ENCODE measurements around the gene TRERF1. TPM values are rescaled to one million over a fixed set of nuclear protein-coding genes. Genes with fewer than 3 reads are reported as not detected.

The TRERF1 gene
- total RNA-seq, 1 donor from 2014 or later = 1.5 TPM

DNA sequence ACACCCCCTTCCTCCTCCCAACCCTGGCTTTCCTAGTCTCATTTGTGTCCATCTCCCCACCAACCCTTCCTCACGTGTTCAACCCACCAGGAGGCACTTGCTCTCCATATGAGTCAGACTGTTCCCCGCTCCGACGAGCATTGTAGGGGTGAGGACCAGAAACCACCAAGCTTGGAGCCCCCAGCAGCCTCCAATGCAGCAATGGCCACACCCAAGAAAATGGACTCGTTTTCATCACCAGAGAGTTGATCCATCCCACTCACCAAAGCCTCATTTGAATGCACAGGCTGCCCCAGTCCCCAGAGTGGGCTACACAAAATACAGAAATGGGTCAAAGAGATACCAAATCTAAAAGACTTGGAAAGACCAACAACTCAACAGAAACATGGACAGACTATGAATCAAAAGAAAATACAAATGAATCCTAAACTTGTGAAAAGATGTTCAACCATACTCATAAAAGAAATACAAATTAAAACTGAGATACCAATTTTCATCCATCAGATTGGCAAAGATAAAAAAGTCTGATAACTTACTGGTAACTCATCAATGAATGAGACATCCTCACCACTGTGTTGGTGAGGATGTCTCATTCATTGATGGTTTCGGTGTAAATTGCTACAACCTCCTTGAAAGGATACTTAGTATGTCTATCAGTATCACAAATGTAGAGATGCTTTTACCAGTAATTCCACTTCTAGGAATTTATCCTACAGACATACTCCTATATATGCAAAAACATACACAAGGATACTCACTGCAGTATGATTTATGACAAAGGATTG is 68.1 kb downstream of the TRERF1 start:
- intact Hi-C loops (cut with DNase I) = no loop called here

DNA sequence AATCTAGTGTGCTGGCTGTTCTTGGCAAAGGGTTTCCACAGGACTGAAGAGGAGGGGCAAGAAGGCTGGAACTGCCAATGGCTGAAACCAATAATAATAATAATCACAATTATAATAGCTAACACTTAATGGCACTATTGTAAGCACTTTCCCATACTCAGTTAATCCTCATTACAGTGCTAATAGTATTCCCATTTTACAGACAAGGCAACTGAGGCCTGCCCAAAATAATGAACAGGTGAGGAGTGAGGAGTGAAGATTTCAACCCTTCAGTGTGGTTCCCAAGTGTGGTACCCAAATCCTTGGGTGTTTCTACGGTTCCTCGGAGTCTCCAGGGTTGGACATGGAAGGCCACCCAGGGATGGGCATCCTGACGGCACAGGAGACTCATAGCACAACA is 69.9 kb downstream of the TRERF1 start:
- ATAC-seq (ENCODE audit: poor library complexity) (no peak), DNase-seq (no peak)
- intact Hi-C loops (cut with DNase I) = no loop called here

More for the DNA sequence above, 68.1 kb downstream of the TRERF1 start:
- no peak for ATAC-seq (ENCODE audit: poor library complexity)
- DNase-seq = no peak

DNA sequence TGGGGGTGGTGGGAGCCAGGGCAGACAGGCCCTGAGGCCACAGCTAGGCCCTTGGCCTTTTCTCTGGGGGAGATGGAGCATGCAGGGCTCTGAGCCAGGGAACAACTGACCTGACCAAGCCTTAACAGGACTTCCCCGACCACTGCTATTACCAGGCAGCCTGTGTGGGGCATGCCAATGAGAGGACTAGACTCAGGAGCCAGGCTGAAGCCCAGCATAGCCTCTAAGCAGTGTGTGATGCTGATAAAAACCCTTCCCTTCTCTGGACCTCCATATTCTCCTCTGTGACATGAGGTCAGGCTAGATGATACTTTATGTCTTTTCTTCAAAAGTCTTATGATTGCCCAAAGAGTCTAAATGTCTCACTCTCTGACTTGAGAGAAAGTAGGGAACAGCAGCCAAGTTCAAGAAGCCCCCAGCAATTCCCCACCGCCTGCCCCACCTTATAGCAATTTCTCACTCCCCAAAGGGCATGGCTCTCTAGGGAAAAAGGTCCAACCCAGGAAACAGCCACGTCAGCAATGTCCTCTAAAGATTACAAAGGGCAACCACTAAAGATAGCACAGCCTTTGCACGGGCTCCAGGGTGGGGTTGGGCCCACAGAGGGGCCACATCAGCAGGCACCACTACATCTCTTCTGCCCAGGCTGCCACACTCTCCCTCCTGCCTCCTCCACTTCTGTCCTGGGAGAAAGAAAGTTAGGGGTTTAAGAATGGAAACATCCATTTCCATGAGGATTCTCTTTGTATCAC is 71.3 kb downstream of the TRERF1 start:
- intact Hi-C loops (cut with DNase I) = no loop called here
- ATAC-seq (ENCODE audit: poor library complexity) = no peak
- DNase-seq = no peak

DNA sequence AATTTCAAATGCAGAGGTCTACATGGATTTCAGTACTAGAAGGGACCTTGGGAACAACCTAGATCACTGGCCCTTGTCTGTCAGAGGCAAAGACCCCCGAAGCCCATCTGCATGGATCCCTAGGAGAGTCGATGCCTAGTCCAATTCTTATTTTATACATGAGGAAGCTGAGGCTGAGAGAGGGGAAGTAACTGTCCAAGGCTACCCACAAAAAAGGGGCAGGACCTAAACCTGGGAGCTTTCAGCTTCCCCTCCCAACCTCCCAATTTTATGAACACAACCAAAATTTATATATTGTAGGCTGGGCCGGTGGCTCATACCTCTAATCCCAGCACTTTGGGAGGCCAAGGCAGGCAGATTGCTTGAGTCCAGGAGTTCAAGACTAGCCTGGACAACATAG is 73.2 kb downstream of the TRERF1 start:
- ATAC-seq (ENCODE audit: poor library complexity) (no peak), DNase-seq (no peak)
- intact Hi-C loops (cut with DNase I) = no loop called here

DNA sequence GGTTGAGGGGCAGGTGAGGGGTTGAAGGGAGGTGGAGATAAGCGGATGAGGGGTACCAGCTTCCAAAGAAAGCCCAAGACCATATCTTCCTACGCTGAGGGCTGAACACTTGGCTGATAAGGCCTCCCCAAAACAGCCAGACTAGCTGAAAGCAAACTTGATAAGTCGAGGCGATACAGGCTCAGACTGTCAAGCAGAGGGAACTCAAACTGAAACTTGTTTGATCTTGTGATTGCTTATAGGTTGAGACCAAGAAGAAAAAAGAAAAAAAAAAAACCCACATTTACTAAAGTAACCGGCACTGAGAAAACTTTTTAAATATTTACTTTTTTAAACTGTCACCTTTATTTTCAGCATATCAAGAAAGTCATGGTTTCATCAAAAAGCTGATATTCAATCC is 73.6 kb downstream of the TRERF1 start:
- intact Hi-C loops (cut with DNase I) = no loop called here
- ATAC-seq (ENCODE audit: poor library complexity) = no peak
- DNase-seq = no peak

DNA sequence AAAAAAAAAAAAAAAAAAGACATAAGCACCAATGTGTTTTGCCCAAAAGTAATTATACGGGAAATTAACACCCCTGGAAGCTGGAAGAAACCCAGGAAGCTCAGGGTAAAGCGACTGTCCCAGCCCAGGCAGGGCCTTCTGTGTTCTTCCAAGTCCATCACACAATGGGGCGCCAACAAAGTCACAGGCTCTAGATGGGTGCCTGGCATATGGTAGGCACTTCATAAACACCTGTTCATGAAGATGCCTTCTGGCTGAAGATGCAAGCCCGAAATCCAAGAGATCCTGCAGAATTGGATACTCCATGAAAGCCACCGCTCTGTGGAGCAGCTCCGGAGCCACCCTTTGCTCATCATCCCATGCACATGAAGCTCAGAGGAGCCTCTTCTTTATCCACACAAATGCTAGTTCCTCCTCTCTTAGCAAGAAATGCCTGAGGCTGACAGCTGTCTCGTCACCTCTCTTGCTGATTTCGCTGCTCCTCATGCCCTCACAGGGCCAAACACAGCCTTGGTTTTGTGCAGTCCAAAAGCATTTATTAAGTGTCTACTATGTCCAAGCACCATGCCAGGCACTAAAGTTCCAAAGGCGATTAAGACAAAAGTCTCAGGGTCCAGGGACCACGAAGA is 76.6 kb downstream of the TRERF1 start:
- intact Hi-C loops (cut with DNase I) = no loop called here
- no peak for DNase-seq
- no peak for ATAC-seq (ENCODE audit: poor library complexity)

DNA sequence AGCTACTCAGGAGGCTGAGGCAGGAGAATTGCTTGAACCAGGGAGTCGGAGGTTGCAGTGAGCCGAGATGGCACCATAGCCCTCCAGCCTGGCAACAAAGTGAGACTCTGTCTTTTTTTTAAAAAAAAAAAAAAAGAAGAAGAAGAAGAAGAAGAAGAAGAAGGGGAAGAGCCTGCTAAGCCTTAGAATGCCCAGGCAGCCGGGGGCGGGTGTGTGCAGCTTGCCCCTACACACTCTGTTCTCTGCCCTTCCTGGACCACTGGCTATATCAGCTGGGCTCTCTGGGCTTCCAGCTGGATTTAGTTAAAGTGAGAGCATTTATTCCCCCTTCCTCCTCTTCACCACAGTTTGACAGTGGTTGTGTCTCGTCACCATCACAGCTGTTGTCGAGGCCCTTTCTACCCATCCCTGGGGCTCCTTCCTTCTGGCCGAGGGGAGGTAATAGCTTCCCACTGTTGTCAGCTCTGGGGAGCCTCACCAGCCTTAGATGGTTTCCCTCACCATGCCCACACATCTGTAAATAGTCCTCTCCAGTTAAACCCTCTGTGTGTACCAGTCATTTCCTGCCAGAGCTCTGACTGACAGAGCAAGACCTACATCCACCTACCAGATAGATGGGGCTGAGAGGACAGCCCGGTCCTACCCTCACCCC is 77.6 kb downstream of the TRERF1 start:
- DNase-seq = peak; percentile 53
- intact Hi-C loops (cut with DNase I) = no loop called here
- ATAC-seq (ENCODE audit: poor library complexity) = no peak

DNA sequence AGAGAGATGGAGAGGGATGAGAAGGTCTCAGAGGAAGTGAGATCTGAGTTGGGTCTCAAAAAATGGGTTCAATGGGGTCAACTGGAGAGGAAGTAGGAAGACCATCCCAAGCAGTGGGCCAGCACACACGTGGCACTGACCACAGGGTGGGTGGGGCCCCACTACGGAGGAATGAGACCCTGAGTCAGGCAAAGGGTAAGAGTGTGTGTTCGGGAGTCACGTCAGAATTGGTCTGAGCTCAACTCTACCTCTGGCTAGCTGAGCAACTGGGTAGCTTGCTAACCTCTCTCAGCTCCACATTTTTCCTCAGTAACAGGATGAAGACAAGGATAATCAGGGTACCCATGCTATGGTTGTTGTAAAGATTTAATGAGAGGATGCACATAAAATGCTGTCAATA is 79.0 kb downstream of the TRERF1 start:
- DNase-seq (no peak), ATAC-seq (ENCODE audit: poor library complexity) (no peak)
- intact Hi-C loops (cut with DNase I) = no loop called here

DNA sequence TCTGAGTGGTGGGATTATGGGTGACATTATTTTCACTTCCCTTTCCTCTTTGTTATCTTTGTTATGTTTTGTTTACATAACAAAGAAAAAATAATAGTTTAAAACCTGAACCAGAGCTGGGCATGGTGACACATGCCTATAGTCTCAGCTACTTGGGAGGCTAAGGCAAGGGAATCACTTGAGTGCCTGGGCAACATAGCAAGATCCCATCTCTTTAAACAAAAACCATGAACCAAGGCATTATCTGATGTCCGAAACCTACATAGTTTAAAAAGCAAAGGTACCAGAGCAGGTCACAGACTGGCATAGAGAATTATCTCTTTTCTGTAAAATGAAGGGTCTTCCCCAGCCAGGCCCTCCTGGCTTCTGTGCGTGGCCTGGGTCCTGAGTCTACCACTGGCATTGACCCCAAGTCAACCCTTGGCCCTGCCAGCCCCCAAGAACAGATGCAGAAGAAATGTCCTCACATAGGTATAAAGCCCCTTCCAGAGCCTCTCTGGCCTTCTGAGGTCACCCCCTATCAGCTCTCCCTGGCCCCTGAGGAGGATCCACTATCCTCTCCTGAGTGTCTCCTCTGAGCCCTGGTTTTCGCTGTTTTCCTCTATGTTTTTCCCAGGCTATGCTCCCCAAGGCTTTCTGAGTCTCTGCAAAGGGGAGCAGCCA is 81.3 kb downstream of the TRERF1 start:
- no peak for ATAC-seq (ENCODE audit: poor library complexity)
- intact Hi-C loops (cut with DNase I) = no loop called here

DNA sequence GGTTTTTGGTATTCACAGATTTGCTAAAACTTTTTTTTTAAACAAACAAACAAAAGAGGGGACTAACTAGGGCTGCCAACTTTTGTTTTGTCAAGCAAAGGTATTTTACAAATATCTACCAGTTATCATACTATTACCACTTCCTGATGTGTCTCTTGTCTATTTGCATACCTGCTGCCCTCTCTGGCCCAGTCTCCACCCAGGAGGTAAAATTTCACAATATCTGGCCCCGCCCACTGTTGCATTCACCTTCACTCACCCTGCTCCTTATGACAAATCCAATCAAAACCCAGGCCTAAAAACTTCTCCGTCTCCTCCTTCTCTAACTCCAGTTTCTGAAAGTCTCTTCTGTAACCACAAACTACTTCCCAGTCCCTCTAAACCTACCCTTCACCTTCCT is 82.2 kb downstream of the TRERF1 start:
- intact Hi-C loops (cut with DNase I) = no loop called here
- no peak for DNase-seq
- ATAC-seq (ENCODE audit: poor library complexity) = no peak

More for the DNA sequence above, 81.3 kb downstream of the TRERF1 start:
- no peak for DNase-seq

DNA sequence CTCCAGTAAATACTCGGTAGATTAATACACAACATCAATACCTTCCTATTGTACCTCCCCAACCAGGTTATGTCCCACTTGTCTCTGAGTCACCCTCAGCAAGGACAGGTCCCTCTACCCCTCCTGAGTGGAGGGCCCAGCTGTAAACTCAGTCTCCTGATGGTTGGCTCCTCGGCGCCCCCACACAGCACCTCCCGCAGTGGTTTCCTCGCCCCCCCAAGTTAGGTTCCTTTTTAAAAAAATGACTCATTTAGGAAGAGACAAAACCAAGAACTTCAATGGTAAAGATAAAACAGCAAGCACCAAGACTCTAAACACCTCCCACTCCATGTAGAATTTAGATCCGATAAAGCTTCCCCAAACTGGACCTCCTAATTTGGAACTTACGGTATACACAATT is 83.5 kb downstream of the TRERF1 start:
- intact Hi-C loops (cut with DNase I) = no loop called here
- DNase-seq (no peak), ATAC-seq (ENCODE audit: poor library complexity) (no peak)

DNA sequence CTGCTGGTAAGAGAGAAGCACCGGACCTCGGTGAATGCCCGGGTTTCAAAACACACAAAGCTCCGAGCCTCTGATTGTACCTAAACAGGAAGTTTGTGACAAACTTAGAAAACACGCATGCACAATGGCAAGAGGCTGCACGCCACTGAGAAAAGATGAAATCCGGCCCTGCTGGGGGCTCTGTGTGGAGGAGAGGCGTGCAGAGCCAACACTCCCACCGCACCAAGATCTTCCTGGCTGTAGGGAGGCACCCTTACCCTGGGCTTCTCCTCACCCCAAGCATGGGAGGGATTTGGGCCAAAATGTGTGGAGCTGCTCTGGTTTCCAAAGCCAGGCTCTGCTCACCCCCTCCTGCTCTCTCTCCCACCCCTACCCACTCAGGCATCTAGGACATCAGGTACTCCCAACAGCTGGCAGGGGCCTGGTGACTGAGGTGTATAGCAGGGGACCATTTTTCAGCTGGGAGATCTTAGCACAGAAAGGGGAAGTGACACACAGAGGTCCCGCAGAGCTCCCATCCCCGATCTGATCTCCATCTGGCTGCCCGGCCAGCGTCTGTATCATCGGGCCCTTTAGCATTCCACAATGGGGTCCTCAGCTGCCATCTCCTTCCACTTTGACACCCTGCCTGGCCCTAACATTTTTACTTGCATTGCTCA is 84.2 kb downstream of the TRERF1 start:
- peak; percentile 38 for ATAC-seq (ENCODE audit: poor library complexity)
- intact Hi-C loops (cut with DNase I) = no loop called here
- DNase-seq = no peak

DNA sequence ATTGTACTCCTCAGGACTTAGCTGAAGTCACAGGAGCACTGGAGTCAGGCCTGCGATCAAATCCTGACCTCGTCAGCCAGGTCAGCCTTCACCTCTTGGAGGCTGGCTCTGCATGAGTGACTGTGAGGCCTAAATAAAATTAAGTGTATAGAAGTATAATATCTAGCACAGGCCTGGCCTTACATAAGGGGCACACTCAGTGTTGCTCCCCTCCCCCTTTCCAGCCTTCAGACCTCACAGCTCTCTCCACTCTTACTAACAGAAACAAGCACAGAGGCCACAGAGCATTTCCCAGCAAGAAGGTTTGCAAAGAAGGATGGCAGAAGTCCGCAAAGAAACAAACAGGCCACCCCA is 84.8 kb downstream of the TRERF1 start:
- DNase-seq = no peak
- intact Hi-C loops (cut with DNase I) = no loop called here
- no peak for ATAC-seq (ENCODE audit: poor library complexity)

DNA sequence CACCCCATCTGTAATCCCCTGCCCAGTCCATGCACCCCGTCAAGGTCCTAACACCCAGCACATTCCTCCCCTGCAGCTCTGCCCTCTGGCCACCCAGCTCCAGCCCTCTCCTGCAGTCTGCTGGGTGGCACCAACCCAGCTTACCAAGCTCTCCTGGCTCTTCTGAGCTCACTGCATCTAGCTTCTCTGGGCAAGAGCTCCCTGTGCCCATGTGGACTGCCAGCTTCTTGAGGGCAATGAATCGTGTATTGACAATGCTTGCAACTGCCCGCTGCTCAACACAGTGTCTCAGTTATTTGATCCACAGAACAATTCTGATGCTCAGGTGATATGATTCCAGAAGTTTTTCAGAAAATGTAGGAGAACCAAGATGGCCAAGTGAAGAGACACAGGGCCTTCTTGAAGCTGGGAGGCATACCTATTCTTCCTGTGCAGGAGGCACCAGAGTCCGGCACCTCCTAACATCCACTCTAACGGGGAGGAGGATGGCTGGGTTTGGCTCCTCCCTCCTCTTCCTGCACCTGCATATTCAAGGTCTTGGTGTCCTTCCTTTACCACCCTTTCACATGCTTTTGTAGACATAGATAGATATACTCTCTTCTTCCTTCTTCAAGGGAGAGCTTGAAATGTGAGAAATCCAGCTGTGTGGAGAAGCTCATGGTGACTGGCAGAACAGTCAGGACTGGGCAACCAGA is 85.6 kb downstream of the TRERF1 start:
- DNase-seq = no peak
- intact Hi-C loops (cut with DNase I) = no loop called here
- no peak for ATAC-seq (ENCODE audit: poor library complexity)

DNA sequence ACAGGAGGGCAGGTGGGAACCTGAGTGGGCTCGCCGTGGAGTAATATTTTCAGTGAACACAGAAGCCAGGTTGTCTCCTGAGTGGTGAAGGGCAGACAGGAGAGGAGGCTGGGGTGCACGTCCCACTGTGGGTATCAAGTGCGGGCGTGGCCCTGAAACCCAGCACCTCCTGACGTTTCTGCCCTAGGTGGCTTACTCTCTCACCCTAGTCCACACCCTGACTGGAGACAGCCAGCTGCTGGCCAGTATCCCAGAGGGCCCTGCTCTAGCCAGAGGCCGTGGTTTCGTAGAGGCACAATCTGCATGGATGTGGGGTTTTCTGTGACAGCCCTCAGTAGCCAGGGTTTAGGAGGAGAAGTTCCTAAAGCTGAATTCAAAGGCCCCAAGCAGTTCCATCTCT is 86.7 kb downstream of the TRERF1 start:
- ATAC-seq (ENCODE audit: poor library complexity) = no peak
- intact Hi-C loops (cut with DNase I) = no loop called here
- peak; percentile 49 for DNase-seq

DNA sequence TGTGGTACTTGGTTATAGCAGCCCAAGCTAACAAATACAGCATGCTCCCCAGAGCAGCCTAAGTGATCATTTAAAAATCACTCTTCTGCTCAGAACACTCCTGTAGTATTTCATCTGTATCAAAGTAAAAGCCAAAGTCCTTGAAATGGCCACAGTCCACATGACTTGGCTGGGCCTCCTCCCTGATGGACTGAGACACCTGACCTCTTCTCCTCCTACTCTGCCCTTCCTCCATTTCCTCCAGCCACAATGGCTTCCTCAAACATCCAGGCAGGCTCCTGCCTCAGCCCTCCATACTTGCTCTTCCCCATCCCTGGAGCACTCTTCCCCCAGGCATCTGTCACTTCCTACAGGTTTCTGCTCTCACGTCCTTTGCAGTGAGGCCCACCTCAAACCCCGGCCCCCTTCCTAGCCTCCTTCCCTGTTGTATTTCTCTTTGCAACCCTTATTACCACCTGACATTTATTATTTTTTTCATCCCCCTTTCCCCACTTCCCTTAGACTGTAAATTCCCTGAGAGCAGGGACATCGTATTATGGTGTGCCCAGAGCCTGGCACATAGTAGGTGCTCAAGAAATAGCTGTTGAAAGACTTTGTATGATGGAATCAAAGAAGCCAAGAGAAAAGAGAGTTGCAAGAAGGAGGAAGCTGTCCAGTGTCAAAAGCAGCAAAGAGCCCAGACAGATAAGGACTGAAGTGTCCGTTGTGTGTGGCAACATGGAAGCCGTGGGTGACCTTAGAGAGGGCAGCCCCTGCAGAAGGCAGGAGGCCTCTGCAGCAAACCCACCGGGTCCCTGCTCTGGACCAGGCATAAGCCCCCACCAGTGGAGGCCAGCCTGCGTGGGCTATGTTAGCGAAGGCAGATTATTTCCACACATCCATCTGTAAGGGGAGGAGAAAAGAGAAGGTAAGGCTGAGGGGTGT is 87.5 kb downstream of the TRERF1 start:
- intact Hi-C loops (cut with DNase I) = no loop called here
- no peak for ATAC-seq (ENCODE audit: poor library complexity)
- DNase-seq = no peak

DNA sequence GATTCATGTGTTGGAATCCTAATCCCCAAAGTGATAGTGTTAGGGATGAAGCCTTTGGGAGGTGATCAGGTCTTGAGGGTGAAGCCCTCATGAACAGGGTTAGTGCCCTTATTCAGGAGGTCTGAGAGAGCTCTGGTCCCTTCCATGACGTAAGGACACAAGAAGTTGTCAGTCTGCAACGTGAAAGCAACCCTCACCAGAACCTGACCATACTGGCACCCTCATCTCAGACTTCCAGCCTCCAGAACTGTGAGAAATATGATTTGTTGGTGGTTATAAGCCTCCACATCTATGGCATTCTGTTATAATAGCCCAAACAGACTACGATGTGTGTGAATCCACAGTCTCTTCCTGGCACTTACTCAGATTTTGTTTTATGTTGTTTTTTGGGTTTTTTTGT is 90.7 kb downstream of the TRERF1 start:
- ATAC-seq (ENCODE audit: poor library complexity) (no peak), DNase-seq (no peak)
- intact Hi-C loops (cut with DNase I) = no loop called here

Measured in Right ventricle myocardium superior (tissue), 1 donor.